Activated T-cell treated with anti-CD3 and anti-CD28 coated beads, Interleukin-2, amount 50 U/mL, for 4 hours (primary cell): Measurements from ENCODE around the gene PSAT1. TPM values are rescaled to one million over a fixed set of nuclear protein-coding genes. Genes with fewer than 3 reads are reported as not detected.
A peak's percentile ranks its signal among the peaks of the same experiment; 100 is the strongest.

Experiments used
- ATAC-seq, 2 donors: fragments of 200-7000 bp; cut with Tn5 transposase; one replicate each; pipeline ENCODE4 v1.10.0; 2021
- DNase-seq: peaks from one replicate; pipeline ENCODE4 v3.0.0-alpha.2; 2020
- H3K27me3 Mint-ChIP-seq: one replicate; pipeline ENCODE4 v1.8.0; 2021; ENCODE audit warnings: low read depth, mixed read lengths
- H3K36me3 Mint-ChIP-seq: one replicate; pipeline ENCODE4 v1.8.0; 2022; ENCODE audit warnings: mixed read lengths; ENCODE audit not compliant: insufficient read depth
- H3K4me1 Mint-ChIP-seq: one replicate; pipeline ENCODE4 v1.8.0; 2021; ENCODE audit warnings: low read depth, mixed read lengths
- H3K4me3 Mint-ChIP-seq: one replicate; pipeline ENCODE4 v1.8.0; 2021; ENCODE audit warnings: mild to moderate bottlenecking, moderate library complexity, mixed read lengths
- H3K9me3 Mint-ChIP-seq: one replicate; pipeline ENCODE4 v1.8.0; 2021; ENCODE audit warnings: mixed read lengths
- total RNA-seq, 3 donors: library from RNA; stranded (reverse); gene quantifications; one replicate each; pipeline ENCODE4 v1.2.1, GENCODE V29; 2021

Gene PSAT1
- total RNA-seq, 3 donors from 2014 or later, result 105 to 139 (median 120) TPM

GRCh38 chr9:78356634-78357033 lies 59.7 kb downstream of the PSAT1 start:
- H3K4me1 Mint-ChIP-seq, result peaks cover 7% of the 10 kb centered on the region

GRCh38 chr9:78357165-78357873 lies 60.4 kb downstream of the PSAT1 start:
- Mint-ChIP-seq H3K36me3 (no peaks in the 10 kb centered on the region), H3K4me1 (peaks cover 1% of the 10 kb centered on the region), H3K4me3 (no peak overlapping the region), H3K9me3 (no peaks in the 10 kb centered on the region), H3K27me3 (peaks cover 3% of the 10 kb centered on the region)
- DNase-seq (no peak), ATAC-seq (no peak)

More at GRCh38 chr9:78356634-78357033, 59.7 kb downstream of the PSAT1 start:
- no peaks in the 10 kb centered on the region for H3K36me3 Mint-ChIP-seq
- no peaks in the 10 kb centered on the region for H3K9me3 Mint-ChIP-seq
- ATAC-seq (no peak), DNase-seq (no peak)
- H3K27me3 Mint-ChIP-seq, result peaks cover 3% of the 10 kb centered on the region
- no peak overlapping the region for H3K4me3 Mint-ChIP-seq

- peaks cover 3% of the 10 kb centered on the region for H3K27me3 Mint-ChIP-seq
- no peaks in the 10 kb centered on the region for H3K4me1 Mint-ChIP-seq
- H3K36me3 Mint-ChIP-seq, result no peaks in the 10 kb centered on the region
- no peak for DNase-seq
- no peaks in the 10 kb centered on the region for H3K9me3 Mint-ChIP-seq
- H3K4me3 Mint-ChIP-seq, result no peak overlapping the region
- no peak for ATAC-seq
These were observed 61.6 kb downstream of the PSAT1 start for GRCh38 chr9:78358329-78359051.

- no peaks in the 10 kb centered on the region for H3K36me3 Mint-ChIP-seq
- no peaks in the 10 kb centered on the region for H3K4me1 Mint-ChIP-seq
- DNase-seq (no peak), ATAC-seq (no peak)
- no peaks in the 10 kb centered on the region for H3K9me3 Mint-ChIP-seq
- peaks cover 3% of the 10 kb centered on the region for H3K27me3 Mint-ChIP-seq
- no peak overlapping the region for H3K4me3 Mint-ChIP-seq
These were observed 66.3 kb downstream of the PSAT1 start for GRCh38 chr9:78363221-78363620.

GRCh38 chr9:78365748-78366697 lies 69.1 kb downstream of the PSAT1 start:
- no peak for ATAC-seq
- Mint-ChIP-seq H3K4me1 (no peaks in the 10 kb centered on the region), H3K36me3 (no peaks in the 10 kb centered on the region), H3K4me3 (no peak overlapping the region), H3K9me3 (no peaks in the 10 kb centered on the region), H3K27me3 (peaks cover 16% of the 10 kb centered on the region)
- DNase-seq, result no peak

- Mint-ChIP-seq H3K36me3 (no peaks in the 10 kb centered on the region), H3K27me3 (peaks cover 20% of the 10 kb centered on the region), H3K4me3 (no peak overlapping the region), H3K4me1 (no peaks in the 10 kb centered on the region), H3K9me3 (no peaks in the 10 kb centered on the region)
- ATAC-seq (no peak), DNase-seq (no peak)
These were observed 69.9 kb downstream of the PSAT1 start for GRCh38 chr9:78366827-78367226.

- H3K4me3 Mint-ChIP-seq, result no peak overlapping the region
- no peaks in the 10 kb centered on the region for H3K9me3 Mint-ChIP-seq
- no peak for ATAC-seq
- no peaks in the 10 kb centered on the region for H3K4me1 Mint-ChIP-seq
- H3K36me3 Mint-ChIP-seq, result no peaks in the 10 kb centered on the region
- H3K27me3 Mint-ChIP-seq, result peaks cover 26% of the 10 kb centered on the region
- no peak for DNase-seq
These were observed 71.3 kb downstream of the PSAT1 start for GRCh38 chr9:78368236-78368635.

GRCh38 chr9:78369639-78370219 lies 72.8 kb downstream of the PSAT1 start:
- H3K4me1 Mint-ChIP-seq, result no peaks in the 10 kb centered on the region
- H3K27me3 Mint-ChIP-seq, result peaks cover 32% of the 10 kb centered on the region
- H3K9me3 Mint-ChIP-seq, result no peaks in the 10 kb centered on the region
- no peak overlapping the region for H3K4me3 Mint-ChIP-seq
- no peaks in the 10 kb centered on the region for H3K36me3 Mint-ChIP-seq
- DNase-seq (peak; percentile 40), ATAC-seq (peak in 1 of 2 donors; percentile 48)

GRCh38 chr9:78370991-78371390 lies 74.1 kb downstream of the PSAT1 start:
- no peaks in the 10 kb centered on the region for H3K4me1 Mint-ChIP-seq
- H3K4me3 Mint-ChIP-seq, result no peak overlapping the region
- DNase-seq, result no peak
- H3K9me3 Mint-ChIP-seq, result no peaks in the 10 kb centered on the region
- peaks cover 33% of the 10 kb centered on the region for H3K27me3 Mint-ChIP-seq
- H3K36me3 Mint-ChIP-seq, result no peaks in the 10 kb centered on the region
- ATAC-seq, result no peak

GRCh38 chr9:78371981-78372380 lies 75.1 kb downstream of the PSAT1 start:
- H3K27me3 Mint-ChIP-seq, result peaks cover 35% of the 10 kb centered on the region
- H3K36me3 Mint-ChIP-seq, result no peaks in the 10 kb centered on the region
- H3K4me3 Mint-ChIP-seq, result no peak overlapping the region
- no peak for ATAC-seq
- no peaks in the 10 kb centered on the region for H3K9me3 Mint-ChIP-seq
- DNase-seq, result no peak
- H3K4me1 Mint-ChIP-seq, result no peaks in the 10 kb centered on the region

Other genes starting within 250 kb of the PSAT1 start
- 10 to 100 TPM; 29.4 to 30.8 (median 29.6) TPM for gene CEP78, start 61.0 kb upstream of the PSAT1 start, total RNA-seq